GM21526 (cell line): Measurements from ENCODE around the gene TBCC.

Source experiments
- ATAC-seq: cut with Tn5 transposase; IDR thresholded peaks from one replicate; pipeline ENCODE4 v1.9.1; 2021; ENCODE audit warnings: moderate library complexity; ENCODE audit not compliant: unreplicated experiment, low FRiP score

TBCC gene, protein sequence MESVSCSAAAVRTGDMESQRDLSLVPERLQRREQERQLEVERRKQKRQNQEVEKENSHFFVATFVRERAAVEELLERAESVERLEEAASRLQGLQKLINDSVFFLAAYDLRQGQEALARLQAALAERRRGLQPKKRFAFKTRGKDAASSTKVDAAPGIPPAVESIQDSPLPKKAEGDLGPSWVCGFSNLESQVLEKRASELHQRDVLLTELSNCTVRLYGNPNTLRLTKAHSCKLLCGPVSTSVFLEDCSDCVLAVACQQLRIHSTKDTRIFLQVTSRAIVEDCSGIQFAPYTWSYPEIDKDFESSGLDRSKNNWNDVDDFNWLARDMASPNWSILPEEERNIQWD

DNA sequence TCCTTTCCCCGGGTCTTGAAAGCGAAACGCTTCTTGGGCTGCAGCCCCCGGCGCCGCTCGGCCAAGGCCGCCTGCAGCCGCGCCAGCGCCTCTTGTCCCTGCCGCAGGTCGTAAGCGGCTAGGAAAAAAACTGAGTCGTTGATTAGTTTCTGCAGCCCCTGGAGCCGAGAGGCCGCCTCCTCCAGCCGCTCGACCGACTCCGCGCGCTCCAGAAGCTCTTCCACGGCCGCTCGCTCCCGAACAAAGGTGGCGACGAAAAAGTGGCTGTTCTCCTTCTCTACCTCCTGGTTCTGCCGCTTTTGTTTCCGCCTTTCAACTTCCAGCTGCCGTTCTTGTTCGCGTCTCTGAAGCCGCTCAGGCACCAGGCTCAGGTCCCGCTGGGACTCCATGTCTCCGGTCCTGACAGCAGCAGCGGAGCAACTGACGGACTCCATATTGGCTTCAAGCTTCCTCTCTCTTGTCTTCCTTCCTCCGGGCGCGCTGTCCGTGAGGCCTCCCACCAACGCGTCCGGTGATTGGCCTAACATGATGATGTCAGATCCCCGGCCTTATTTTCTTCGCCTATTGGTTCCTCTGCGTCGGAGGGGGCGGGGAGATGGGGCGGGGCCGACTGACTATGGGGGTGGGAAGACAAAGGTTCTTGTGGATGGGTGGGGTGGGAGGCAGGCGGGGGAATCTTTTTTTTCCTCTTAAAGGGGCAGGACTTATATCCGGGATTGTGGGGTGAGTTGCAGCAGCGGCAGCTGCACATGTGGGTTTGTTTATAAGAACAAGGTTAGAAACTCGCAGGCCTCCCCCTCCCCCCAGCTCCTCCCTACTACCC lies at the start of gene TBCC:
Gene TBCC (minus strand): TSS at position 464 of the 823 bp plus-strand sequence. CDS start 30 bp downstream, at position 434.
- ATAC-seq, result peak; percentile 62

DNA sequence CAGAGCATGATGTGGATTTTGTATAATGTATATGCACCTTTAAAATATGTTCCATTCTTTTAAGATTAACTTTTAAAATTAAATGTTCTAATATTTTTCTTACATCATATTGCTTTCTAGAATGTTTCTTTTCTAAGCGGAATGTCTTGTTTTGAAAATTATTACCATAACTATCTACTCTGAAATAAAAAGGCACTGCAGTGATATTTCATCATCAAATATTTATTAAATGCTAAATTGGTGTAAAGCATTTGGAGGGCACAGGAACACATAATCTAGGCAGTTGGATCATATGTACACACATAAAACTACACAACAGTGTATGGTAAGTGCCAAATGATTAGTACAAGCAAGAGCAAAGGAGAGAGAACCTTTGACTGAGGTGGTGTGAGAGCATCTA lies 49.7 kb upstream of the TBCC start:
- ATAC-seq, result no peak

DNA sequence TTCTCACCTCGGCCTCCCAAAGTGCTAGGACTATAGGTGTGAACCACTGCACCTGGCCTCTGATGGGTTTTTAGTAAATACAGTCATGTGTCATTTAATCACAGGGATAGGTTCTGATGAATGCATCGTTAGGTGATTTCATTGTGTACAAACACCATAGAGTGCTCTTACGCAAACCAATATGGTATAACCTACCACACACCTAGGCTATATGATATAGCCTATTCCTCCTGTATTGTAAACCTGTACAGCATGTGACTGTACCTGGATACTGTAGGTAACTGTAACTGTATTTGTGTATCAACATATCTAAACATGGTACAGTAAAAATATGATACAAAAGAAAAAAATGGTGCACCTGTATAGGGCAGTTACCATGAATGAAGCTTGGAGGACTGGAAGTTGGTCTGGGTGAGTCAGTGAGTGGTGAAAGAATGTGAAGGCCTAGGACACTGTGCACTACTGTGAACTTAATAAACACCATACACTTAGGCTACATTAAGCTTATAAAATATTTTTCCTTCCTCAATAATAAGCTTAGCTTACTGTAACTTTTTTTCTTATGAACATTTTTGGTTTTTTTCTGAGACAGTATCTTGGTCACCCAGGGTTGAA lies 45.9 kb upstream of the TBCC start:
- ATAC-seq, result no peak

- ATAC-seq, result no peak
Measured at GRCh38 chr6:42790549-42791181, 44.8 kb upstream of the TBCC start.

DNA sequence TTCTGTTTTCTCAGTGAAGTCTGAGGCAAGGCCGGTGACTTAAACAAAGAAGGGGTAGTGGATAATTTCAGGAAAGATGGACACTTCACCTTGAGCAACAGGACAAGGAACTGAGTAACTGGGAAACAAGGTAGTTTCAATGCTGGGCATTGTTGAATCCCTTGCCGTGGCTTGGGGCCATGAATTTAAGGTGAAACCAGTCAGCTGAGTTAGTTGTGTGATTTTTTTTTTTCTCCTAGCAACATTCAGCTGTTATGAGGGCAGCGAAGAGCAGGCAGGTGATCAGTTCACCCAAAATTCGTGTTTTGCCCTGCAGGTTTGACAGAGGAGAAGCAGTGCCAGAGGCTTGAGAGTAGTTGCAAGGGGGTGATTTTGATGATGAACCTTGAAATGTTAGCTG lies 42.8 kb upstream of the TBCC start:
- ATAC-seq, result no peak

GRCh38 chr6:42787063-42787472 lies 41.2 kb upstream of the TBCC start:
- no peak for ATAC-seq

- ATAC-seq, result no peak
Measured at GRCh38 chr6:42786525-42786985, 40.7 kb upstream of the TBCC start.

- no peak for ATAC-seq
Measured at GRCh38 chr6:42784717-42785498, 39.0 kb upstream of the TBCC start.

DNA sequence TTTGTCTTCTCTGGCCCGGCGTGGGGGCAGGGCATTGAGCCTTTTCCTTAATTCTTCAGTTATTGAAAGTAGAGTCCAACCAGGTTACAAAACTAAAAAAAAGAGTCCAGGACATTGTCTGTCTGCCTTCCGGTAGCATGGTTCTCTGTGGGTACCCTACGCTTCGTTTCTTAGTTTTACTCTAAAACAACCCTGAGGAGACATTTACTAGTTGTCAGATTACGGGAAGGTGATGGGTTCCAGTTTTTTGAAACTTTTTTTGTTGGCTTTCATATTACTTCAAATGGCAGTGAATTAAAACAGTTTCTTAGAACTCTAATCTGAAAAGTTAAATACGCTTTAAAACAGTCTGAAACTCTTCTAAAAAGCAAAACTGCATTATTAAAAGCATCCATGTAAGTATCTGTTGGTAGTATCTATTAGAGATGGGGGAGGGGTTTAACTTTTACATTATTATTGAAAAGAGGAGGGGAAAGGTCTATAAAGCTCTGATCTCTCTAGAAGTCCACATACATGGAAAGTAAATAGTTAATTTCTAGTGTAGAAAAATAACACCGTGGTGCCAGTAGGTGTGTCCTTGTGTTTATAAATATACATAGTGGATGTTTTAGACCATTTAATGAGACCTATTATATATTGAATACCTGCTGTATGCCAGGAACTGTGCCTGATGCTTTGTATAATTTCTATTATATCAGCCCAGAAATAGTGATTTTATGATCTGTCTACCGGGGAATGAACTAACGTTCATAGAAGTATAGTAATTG lies 38.2 kb upstream of the TBCC start:
- no peak for ATAC-seq

GRCh38 chr6:42783177-42783875 lies 37.4 kb upstream of the TBCC start:
- no peak for ATAC-seq

DNA sequence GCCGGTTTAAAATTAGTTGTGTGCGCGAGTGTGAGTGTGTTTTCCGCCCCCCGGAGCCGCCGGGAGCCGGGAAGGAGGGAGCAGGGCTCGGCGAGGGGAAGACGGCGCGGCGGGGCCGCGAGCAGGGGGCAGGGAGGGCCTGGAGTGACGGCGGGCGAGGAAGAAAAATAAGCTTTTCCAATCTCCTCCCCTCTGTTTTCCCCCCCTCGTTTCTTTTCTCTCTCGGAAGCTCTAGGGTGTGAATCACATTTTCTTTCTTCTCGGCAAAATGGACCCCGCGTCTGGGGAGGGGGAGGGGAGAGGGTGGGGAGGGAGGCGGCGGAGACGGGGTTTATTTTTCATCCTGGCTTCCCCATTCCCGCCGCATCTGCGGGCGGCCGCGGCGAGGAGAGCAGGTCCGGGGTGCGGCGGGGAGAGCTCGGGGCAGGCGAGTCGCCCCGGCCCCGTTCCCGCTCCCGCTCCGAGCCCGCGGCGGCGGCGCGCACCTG lies 36.8 kb upstream of the TBCC start:
- no peak for ATAC-seq

GRCh38 chr6:42781796-42782688 lies 36.1 kb upstream of the TBCC start, which contains the start of gene BICRAL:
Gene BICRAL, plus strand, starts transcription at chr6:42782052. Its CDS starts 39,971 bp downstream, at chr6:42822023.
- ATAC-seq, result no peak

GRCh38 chr6:42781546-42781795 lies 35.6 kb upstream of the TBCC start:
- ATAC-seq, result no peak

DNA sequence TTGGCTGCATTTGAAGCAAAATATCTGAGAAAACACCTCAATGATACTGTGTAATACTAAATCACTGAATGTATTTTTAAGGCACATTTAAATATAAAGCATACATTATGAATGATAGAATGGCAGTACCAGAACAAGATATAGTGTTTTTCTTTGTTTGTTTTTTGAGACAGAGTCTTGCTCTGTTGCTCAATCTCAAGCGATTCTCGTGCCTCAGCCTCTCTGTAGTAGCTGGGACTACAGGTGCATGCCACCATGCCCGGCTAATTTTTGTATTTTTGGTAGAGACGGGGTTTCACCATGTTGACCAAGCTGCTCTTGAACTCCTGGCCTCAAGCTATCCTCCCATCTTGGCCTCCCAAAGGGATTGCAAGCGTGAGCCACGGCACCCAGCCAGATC lies 33.6 kb upstream of the TBCC start:
- no peak for ATAC-seq

DNA sequence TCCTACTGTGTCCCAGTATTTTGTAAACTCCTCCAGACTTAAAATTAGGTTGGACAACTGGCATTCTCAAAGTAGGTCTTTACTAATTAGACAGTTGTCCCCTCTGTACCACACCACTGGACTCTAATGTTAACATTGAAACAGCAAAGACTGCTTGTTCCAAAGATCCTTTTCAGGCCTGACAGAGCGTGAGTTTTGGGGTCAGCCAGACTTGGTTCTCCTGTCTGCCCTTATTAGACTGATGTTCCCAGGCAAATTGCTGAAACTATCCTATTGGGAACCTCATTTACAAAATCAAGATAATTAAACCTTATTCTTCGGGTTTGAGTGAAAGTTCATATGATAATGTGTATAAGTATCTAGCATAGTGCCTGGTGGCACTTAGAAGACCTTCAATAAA lies 32.2 kb upstream of the TBCC start:
- ATAC-seq, result no peak

- no peak for ATAC-seq
Measured at GRCh38 chr6:42777126-42777822, 31.4 kb upstream of the TBCC start.

DNA sequence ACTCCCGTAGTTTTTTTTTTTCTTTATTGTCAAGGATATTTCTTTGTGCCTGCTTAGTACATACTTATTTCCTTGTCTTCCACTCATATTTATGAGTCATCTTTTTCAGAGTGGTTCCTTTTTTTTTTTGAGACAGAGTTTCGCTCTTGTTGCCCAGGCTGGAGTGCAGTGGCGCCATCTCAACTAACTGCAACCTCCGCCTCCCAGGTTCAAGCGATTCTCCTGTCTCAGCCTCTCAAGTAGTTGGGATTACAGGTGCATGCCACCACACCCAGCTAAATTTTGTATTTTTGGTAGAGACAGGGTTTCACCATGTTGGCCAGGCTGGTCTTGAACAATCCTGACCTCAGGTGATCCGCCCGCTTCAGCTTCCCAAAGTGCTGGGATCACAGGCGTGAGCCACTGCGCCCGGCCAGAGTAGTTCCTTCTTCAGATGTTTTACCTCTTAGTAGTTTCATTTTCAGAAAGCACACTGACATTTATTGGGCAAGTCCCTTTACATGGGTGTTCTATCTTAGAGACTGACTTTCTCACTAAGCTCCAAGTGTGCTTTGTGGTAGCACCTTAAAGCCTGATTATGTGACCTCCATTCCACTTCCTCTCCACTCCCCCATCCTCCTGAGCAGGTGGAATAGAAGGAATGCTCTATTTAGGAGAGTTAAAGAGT lies 29.1 kb upstream of the TBCC start:
- peak; percentile 37 for ATAC-seq
